ENCODE results near the gene ACKR2. TPM values are rescaled to one million over a fixed set of nuclear protein-coding genes. Genes with fewer than 3 reads are reported as not detected.

Gene ACKR2
- total RNA-seq, 4 donors from 2014 or later: 5.6 to 15.3 (median 10.7) TPM

DNA sequence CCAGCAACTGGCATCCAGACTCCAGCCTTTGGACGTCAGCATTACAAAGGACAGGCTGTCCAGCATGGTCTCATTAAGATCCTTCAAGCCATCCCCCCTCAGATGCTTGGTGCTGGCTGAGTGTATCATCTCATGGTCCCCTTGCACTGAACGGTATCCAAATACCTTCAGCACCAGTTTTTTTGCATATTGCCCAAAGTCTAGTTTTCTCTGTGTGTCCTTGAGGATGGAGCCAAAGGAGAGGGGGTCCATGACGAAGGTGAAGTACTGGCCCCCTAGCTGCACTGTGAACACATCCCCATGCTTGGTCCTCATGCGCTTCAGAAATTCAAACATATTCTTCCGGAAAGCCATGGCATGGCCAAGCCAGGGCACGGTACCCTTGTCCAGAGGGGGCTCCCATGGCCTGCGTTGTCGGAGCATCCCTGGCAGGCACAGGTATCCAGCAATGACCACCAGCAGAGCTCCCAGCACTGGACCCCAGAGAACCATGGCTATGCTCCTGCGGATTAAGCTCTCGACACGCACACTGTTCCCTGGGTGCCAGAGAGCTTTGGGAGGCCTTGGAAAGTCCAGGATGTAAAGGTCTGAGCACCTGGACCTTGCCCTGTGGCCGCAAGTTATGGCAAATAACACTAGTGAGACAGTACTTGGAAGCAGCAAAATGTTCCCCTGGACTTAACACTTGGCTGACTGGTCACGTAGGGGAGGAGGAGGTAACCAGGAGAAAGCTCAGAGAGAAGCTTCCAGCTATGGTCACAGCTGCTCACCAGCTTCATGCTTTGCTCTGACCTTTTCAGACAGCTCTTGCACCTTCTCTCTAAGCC, 66.3 kb downstream of the ACKR2 start, which contains the start of gene CYP8B1:
TSS of gene CYP8B1 (minus strand) at position 555 of the 827 bp plus-strand sequence. CDS start at position 492, 63 bp downstream.
- no peak within 1 kb of the TSS for H3K27ac ChIP-seq
- intact Hi-C loops (cut with DNase I): no loop called here

DNA sequence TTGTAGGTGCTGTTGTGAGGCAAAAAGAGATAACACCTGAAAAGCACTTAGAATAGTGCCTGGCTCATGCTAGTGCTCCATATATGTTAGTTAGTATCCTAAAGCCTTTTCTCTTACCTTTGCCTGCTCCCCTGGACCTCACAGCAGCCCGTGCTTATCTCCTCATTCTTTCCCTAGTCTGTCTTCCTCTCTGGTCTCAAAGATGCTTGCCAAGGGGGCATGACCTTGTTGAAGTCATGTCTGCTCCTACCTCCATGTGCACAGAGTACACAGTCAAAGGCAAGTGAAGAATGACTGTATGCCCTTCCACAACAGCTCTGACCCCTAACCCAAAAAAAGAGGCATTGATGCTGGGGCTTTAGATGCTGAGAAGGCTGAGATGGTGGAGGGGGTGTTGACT, 67.2 kb downstream of the ACKR2 start:
- H3K4me3 ChIP-seq (replicated peaks in 1 of 3): no peak overlapping the region
- H3K36me3 ChIP-seq: no peaks in the 10 kb centered on the region
- 45 to 55% methylated on average over 1 of the region's 1 CpG for WGBS, 2 donors
- H3K27ac ChIP-seq: no peak overlapping the region
- H3K4me1 ChIP-seq: peaks cover 3 to 4% of the 10 kb centered on the region in 2 donors
- DNase-seq: no peak
- TF ChIP-seq, protein P1, sequence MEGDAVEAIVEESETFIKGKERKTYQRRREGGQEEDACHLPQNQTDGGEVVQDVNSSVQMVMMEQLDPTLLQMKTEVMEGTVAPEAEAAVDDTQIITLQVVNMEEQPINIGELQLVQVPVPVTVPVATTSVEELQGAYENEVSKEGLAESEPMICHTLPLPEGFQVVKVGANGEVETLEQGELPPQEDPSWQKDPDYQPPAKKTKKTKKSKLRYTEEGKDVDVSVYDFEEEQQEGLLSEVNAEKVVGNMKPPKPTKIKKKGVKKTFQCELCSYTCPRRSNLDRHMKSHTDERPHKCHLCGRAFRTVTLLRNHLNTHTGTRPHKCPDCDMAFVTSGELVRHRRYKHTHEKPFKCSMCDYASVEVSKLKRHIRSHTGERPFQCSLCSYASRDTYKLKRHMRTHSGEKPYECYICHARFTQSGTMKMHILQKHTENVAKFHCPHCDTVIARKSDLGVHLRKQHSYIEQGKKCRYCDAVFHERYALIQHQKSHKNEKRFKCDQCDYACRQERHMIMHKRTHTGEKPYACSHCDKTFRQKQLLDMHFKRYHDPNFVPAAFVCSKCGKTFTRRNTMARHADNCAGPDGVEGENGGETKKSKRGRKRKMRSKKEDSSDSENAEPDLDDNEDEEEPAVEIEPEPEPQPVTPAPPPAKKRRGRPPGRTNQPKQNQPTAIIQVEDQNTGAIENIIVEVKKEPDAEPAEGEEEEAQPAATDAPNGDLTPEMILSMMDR (IDR thresholded peaks at IDR 0.05): no peak
- no peak for TF ChIP-seq POLR2A (IDR thresholded peaks at IDR 0.05)
- H3K27me3 ChIP-seq: no peaks in the 10 kb centered on the region
- intact Hi-C loops (cut with DNase I): no loop called here
- no peaks in the 10 kb centered on the region for H3K9me3 ChIP-seq

More for the DNA sequence above, 66.3 kb downstream of the ACKR2 start, which contains the start of gene CYP8B1:
- H3K36me3 ChIP-seq: no peaks in the 10 kb centered on the region
- no peaks in the 10 kb centered on the region for H3K9me3 ChIP-seq
- DNase-seq: no peak
- no peaks in the 10 kb centered on the region for H3K4me1 ChIP-seq
- no peaks in the 10 kb centered on the region for H3K27me3 ChIP-seq
- H3K4me3 ChIP-seq (replicated peaks in 1 of 3): no peak within 1 kb of the TSS
- TF ChIP-seq POLR2A (IDR thresholded peaks at IDR 0.05): no peak
- TF ChIP-seq, protein P1 (IDR thresholded peaks at IDR 0.05): no peak
- WGBS, 2 donors: 83% methylated on average over 6 to 10 of the region's 13 CpGs

DNA sequence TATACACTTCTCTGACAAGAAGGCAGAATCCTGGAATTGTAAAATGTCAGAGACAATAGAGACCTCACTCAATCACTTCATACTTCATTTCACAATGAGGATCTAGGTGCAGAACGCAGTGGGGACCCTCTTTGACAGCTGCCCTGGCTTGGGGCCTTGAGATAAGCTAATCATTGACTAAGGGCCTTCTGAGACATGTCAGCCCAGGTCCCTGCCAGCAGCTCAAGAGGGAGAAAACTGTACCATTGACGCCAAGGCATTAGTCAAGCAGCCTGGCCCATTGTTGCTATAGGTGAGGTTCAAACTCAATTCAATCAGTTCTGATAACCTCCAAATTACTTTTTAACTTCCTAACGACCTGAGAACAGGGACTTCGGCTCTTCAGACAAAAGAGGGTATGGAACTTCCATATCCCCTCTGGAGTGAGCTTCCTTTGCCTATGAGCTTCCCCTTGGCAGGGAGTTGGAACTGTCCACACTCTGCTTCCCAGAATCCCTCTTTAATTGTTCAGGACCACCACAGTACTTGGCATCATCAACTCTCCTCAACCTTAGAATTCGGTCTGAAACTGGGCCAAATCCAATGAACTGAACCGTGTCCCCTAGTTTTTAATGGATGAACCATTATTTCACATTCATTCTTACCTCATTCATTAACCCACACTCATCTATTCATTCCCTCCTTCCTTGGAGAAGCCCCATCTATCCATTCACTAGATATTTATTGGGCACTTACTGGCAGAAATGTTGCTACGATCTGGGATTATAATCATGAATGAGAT, 67.9 kb downstream of the ACKR2 start:
- no peak overlapping the region for H3K27ac ChIP-seq
- no peak for DNase-seq
- 77% methylated on average over 7 of the region's 7 CpGs for WGBS, 2 donors
- intact Hi-C loops (cut with DNase I): no loop called here
- H3K27me3 ChIP-seq: no peaks in the 10 kb centered on the region
- peaks cover 5 to 7% of the 10 kb centered on the region in 2 donors for H3K4me1 ChIP-seq
- TF ChIP-seq POLR2A (IDR thresholded peaks at IDR 0.05): no peak
- TF ChIP-seq, protein P1 (IDR thresholded peaks at IDR 0.05): no peak
- H3K9me3 ChIP-seq: no peaks in the 10 kb centered on the region
- H3K4me3 ChIP-seq (replicated peaks in 1 of 3): no peak overlapping the region
- H3K36me3 ChIP-seq: no peaks in the 10 kb centered on the region

DNA sequence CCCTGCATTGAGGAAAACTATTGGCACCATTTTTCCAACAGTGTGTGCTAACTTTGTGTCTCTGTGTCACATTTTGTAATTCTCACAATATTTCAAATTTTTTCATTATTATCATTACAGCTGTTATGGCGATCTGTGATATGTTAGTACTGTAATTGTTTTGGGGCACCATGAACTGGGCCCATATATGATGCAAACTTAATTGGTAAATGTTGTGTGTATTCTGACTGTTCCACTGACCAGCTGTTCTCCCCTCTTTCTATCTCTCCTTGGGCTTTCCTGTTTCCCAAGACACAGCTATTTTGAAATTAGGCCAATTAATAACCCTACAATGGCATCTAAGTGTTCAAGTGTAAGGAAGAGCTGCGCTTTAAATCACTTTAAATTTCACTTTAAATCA, 68.6 kb downstream of the ACKR2 start:
- DNase-seq: no peak
- WGBS, 2 donors: 87 to 89% methylated on average over 2 of the region's 2 CpGs
- no peaks in the 10 kb centered on the region for H3K27me3 ChIP-seq
- peaks cover 5 to 7% of the 10 kb centered on the region in 2 donors for H3K4me1 ChIP-seq
- H3K27ac ChIP-seq: no peak overlapping the region
- no peaks in the 10 kb centered on the region for H3K36me3 ChIP-seq
- no peak overlapping the region for H3K4me3 ChIP-seq (replicated peaks in 1 of 3)
- no peaks in the 10 kb centered on the region for H3K9me3 ChIP-seq
- intact Hi-C loops (cut with DNase I): no loop called here
- TF ChIP-seq, protein P1 (IDR thresholded peaks at IDR 0.05): no peak
- no peak for TF ChIP-seq POLR2A (IDR thresholded peaks at IDR 0.05)

All from thyroid gland (tissue), 4 donors.